Effector memory CD8-positive, alpha-beta T cell (primary cell): ENCODE data around the gene CCNQ.

ENCODE experiments used
- ATAC-seq: fragments of 150-1000 bp; cut with Tn5 transposase; replicated peaks from 2 replicates; pipeline ENCODE4 v1.10.0; 2021; ENCODE audit warnings: mild to moderate bottlenecking, moderate library complexity
- DNase-seq, 3 experiments: peaks; one replicate each; pipeline ENCODE4 v3.0.0; 2021
- H3K27ac Mint-ChIP-seq, 2 donors: one replicate each; pipeline ENCODE4 v1.8.0; 2022; ENCODE audit warnings: mild to moderate bottlenecking in 2 of 2, mixed read lengths in 2 of 2, moderate library complexity in 2 of 2
- H3K27me3 Mint-ChIP-seq, 2 donors: one replicate each; pipeline ENCODE4 v1.8.0; 2022; ENCODE audit warnings: mixed read lengths in 2 of 2
- H3K36me3 Mint-ChIP-seq: one replicate; pipeline ENCODE4 v1.8.0; 2022; ENCODE audit warnings: mild to moderate bottlenecking, moderate library complexity, mixed read lengths; ENCODE audit not compliant: insufficient read depth
- H3K4me1 Mint-ChIP-seq, 2 donors: one replicate each; pipeline ENCODE4 v1.8.0; 2022; ENCODE audit warnings: low read depth in 2 of 2, mixed read lengths in 2 of 2
- H3K4me3 Mint-ChIP-seq, 2 donors: one replicate each; pipeline ENCODE4 v1.8.0; 2022; ENCODE audit warnings: mild to moderate bottlenecking in 2 of 2, mixed read lengths in 2 of 2, moderate library complexity in 2 of 2
- H3K9me3 Mint-ChIP-seq, 2 donors: one replicate each; pipeline ENCODE4 v1.8.0; 2022; ENCODE audit warnings: mixed read lengths in 2 of 2

The CCNQ gene

GRCh38 chrX:153557618-153558355 is 41.2 kb downstream of the CCNQ start:
- no peaks in the 10 kb centered on the region for H3K9me3 Mint-ChIP-seq
- H3K36me3 Mint-ChIP-seq = no peaks in the 10 kb centered on the region
- no peak for DNase-seq
- no peaks in the 10 kb centered on the region for H3K4me1 Mint-ChIP-seq
- H3K27me3 Mint-ChIP-seq = peaks cover 0 to 15% of the 10 kb centered on the region in 2 donors
- no peak overlapping the region for H3K4me3 Mint-ChIP-seq
- H3K27ac Mint-ChIP-seq = no peak overlapping the region
- no peak for ATAC-seq

- no peak for ATAC-seq
- DNase-seq = no peak
- no peaks in the 10 kb centered on the region for H3K9me3 Mint-ChIP-seq
- no peaks in the 10 kb centered on the region for H3K4me1 Mint-ChIP-seq
- H3K36me3 Mint-ChIP-seq = no peaks in the 10 kb centered on the region
- H3K27ac Mint-ChIP-seq = no peak overlapping the region
- no peak overlapping the region for H3K4me3 Mint-ChIP-seq
- H3K27me3 Mint-ChIP-seq = peaks cover 0 to 15% of the 10 kb centered on the region in 2 donors
These were observed 42.2 kb downstream of the CCNQ start for GRCh38 chrX:153556767-153557166.

GRCh38 chrX:153554519-153555167 is 44.3 kb downstream of the CCNQ start:
- peaks cover 0 to 9% of the 10 kb centered on the region in 2 donors for H3K27me3 Mint-ChIP-seq
- H3K27ac Mint-ChIP-seq = no peak overlapping the region
- no peak overlapping the region for H3K4me3 Mint-ChIP-seq
- peak; percentile 29 to 54 (median 30) for DNase-seq
- H3K4me1 Mint-ChIP-seq = no peaks in the 10 kb centered on the region
- peak; percentile 54 for ATAC-seq
- no peaks in the 10 kb centered on the region for H3K36me3 Mint-ChIP-seq
- H3K9me3 Mint-ChIP-seq = no peaks in the 10 kb centered on the region

GRCh38 chrX:153551135-153551534 is 47.8 kb downstream of the CCNQ start:
- Mint-ChIP-seq H3K4me1 (no peaks in the 10 kb centered on the region), H3K4me3 (no peak overlapping the region), H3K27me3 (peaks cover 0 to 36% of the 10 kb centered on the region in 2 donors), H3K9me3 (no peaks in the 10 kb centered on the region), H3K27ac (no peak overlapping the region), H3K36me3 (no peaks in the 10 kb centered on the region)
- DNase-seq (no peak), ATAC-seq (no peak)

GRCh38 chrX:153549807-153550206 is 49.1 kb downstream of the CCNQ start:
- DNase-seq = no peak
- Mint-ChIP-seq H3K27me3 (peaks cover 0 to 34% of the 10 kb centered on the region in 2 donors), H3K4me1 (no peaks in the 10 kb centered on the region), H3K4me3 (no peak overlapping the region), H3K27ac (no peak overlapping the region), H3K36me3 (no peaks in the 10 kb centered on the region), H3K9me3 (no peaks in the 10 kb centered on the region)
- ATAC-seq = no peak

GRCh38 chrX:153549231-153549630 is 49.7 kb downstream of the CCNQ start:
- Mint-ChIP-seq H3K27me3 (peaks cover 0 to 34% of the 10 kb centered on the region in 2 donors), H3K36me3 (no peaks in the 10 kb centered on the region), H3K4me1 (no peaks in the 10 kb centered on the region), H3K4me3 (no peak overlapping the region), H3K9me3 (no peaks in the 10 kb centered on the region), H3K27ac (no peak overlapping the region)
- DNase-seq = no peak
- no peak for ATAC-seq

- no peak for ATAC-seq
- Mint-ChIP-seq H3K27me3 (peaks cover 0 to 34% of the 10 kb centered on the region in 2 donors), H3K4me3 (no peak overlapping the region), H3K9me3 (no peaks in the 10 kb centered on the region), H3K4me1 (no peaks in the 10 kb centered on the region), H3K36me3 (no peaks in the 10 kb centered on the region), H3K27ac (no peak overlapping the region)
- no peak for DNase-seq
These were observed 51.7 kb downstream of the CCNQ start for GRCh38 chrX:153547195-153547594.

- peaks cover 0 to 34% of the 10 kb centered on the region in 2 donors for H3K27me3 Mint-ChIP-seq
- no peak overlapping the region for H3K4me3 Mint-ChIP-seq
- no peak for ATAC-seq
- H3K9me3 Mint-ChIP-seq = no peaks in the 10 kb centered on the region
- no peaks in the 10 kb centered on the region for H3K4me1 Mint-ChIP-seq
- no peak overlapping the region for H3K27ac Mint-ChIP-seq
- DNase-seq = no peak
- no peaks in the 10 kb centered on the region for H3K36me3 Mint-ChIP-seq
These were observed 52.6 kb downstream of the CCNQ start for GRCh38 chrX:153546386-153546785.

- Mint-ChIP-seq H3K4me3 (no peak overlapping the region), H3K9me3 (no peaks in the 10 kb centered on the region), H3K36me3 (no peaks in the 10 kb centered on the region), H3K4me1 (no peaks in the 10 kb centered on the region), H3K27ac (no peak overlapping the region), H3K27me3 (peaks cover 0 to 41% of the 10 kb centered on the region in 2 donors)
- ATAC-seq (no peak), DNase-seq (no peak)
These were observed 54.2 kb downstream of the CCNQ start for GRCh38 chrX:153544727-153545126.

GRCh38 chrX:153539979-153540358 is 59.0 kb downstream of the CCNQ start:
- no peaks in the 10 kb centered on the region for H3K4me1 Mint-ChIP-seq
- H3K36me3 Mint-ChIP-seq = no peaks in the 10 kb centered on the region
- H3K27ac Mint-ChIP-seq = no peak overlapping the region
- H3K9me3 Mint-ChIP-seq = no peaks in the 10 kb centered on the region
- peaks cover 0 to 7% of the 10 kb centered on the region in 2 donors for H3K27me3 Mint-ChIP-seq
- DNase-seq = no peak
- no peak overlapping the region for H3K4me3 Mint-ChIP-seq
- ATAC-seq = no peak

- Mint-ChIP-seq H3K27me3 (peaks cover 0 to 7% of the 10 kb centered on the region in 2 donors), H3K36me3 (no peaks in the 10 kb centered on the region)
These were observed 59.6 kb downstream of the CCNQ start for GRCh38 chrX:153539171-153539978.

GRCh38 chrX:153538424-153538823 is 60.5 kb downstream of the CCNQ start:
- Mint-ChIP-seq H3K4me3 (no peak overlapping the region), H3K27ac (no peak overlapping the region), H3K27me3 (peaks cover 0 to 7% of the 10 kb centered on the region in 2 donors), H3K9me3 (no peaks in the 10 kb centered on the region), H3K36me3 (no peaks in the 10 kb centered on the region), H3K4me1 (no peaks in the 10 kb centered on the region)
- no peak for ATAC-seq
- DNase-seq = no peak

More at GRCh38 chrX:153539171-153539978, 59.6 kb downstream of the CCNQ start:
- Mint-ChIP-seq H3K4me3 (no peak overlapping the region), H3K9me3 (no peaks in the 10 kb centered on the region), H3K4me1 (no peaks in the 10 kb centered on the region), H3K27ac (no peak overlapping the region)
- DNase-seq (peak; percentile 46 to 52 (median 46)), ATAC-seq (peak; percentile 80)
